GM03348 (cell line): ENCODE data around the gene CST5.

Experiments used
- DNase-seq: peaks from one replicate; pipeline ENCODE4 v3.0.0; 2012; ENCODE audit warnings: low spot score

The CST5 gene

GRCh38 chr20:23841693-23842092 is 37.9 kb downstream of the CST5 start:
- no peak for DNase-seq

GRCh38 chr20:23835716-23836115 is 43.8 kb downstream of the CST5 start:
- no peak for DNase-seq

- DNase-seq = no peak
Observed at GRCh38 chr20:23832775-23833513, 46.6 kb downstream of the CST5 start.

GRCh38 chr20:23831961-23832360 is 47.6 kb downstream of the CST5 start:
- DNase-seq = peak; percentile 29

- no peak for DNase-seq
Observed at GRCh38 chr20:23826541-23827021, 53.0 kb downstream of the CST5 start, which contains the start of gene CST2. CST2 (minus strand) TSS chr20:23826729; CDS start chr20:23826660, 69 bp downstream.
